ENCODE data around the gene GFM1. TPM values are rescaled to one million over a fixed set of nuclear protein-coding genes. Genes with fewer than 3 reads are reported as not detected.

GFM1 gene
- 10 to 100 TPM; 45.3 to 50.7 (median 48.4) TPM for polyA plus RNA-seq (ENCODE audit: insufficient read length in 4 of 4)

DNA sequence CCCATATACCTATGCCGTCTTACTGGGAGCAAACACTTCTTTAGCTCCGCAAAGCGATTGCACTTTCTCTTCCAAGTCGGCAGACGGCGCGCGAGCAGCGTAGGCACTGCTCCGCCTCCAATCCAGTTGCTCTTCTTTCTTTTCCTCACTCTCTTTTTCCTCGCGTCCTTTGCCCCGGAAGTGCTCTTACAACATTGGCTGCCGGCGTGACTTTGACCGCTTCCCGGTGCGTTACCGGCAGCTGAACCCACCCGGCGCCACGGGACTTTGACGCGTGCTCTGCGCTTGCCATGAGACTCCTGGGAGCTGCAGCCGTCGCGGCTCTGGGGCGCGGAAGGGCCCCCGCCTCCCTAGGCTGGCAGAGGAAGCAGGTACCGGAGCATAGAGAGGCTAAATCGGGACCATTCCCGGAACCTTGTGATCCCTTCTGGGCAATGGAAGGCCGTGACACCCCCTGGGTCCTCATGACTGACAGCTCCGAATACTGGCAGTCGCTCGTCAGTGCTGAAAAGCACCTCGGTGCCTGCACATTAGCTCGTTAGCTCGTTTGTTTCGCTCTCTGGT, at the start of gene GFM1:
GFM1 (plus strand) TSS at position 183 of the 564 bp plus-strand sequence; CDS start at position 291, 108 bp downstream.
- DNase-seq (ENCODE audit: low read depth in 4 of 4, low spot score in 3 of 4): peak; percentile 87 to 92 (median 90)

DNA sequence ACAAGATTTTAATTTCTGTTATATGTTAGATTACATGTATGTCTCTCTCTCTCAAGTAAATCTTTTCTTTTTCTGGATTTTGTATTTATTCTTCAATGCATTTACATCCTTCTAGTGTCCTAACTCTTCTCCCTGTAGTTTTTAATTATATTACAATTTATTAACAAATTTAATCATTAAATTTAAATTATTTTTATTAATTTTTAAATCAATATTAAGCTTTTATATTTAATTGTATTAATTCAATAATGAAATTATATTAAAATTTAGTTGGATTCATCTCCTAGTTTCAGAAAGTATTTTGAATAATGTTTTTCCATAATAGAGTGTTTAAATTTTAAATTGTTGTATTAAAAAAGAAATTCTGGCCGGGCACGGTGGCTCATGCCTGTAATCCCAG, 43.5 kb upstream of the GFM1 start:
- no peak for DNase-seq (ENCODE audit: low read depth in 4 of 4, low spot score in 3 of 4)

- DNase-seq (ENCODE audit: low read depth in 4 of 4, low spot score in 3 of 4): no peak
These were observed 42.1 kb upstream of the GFM1 start for GRCh38 chr3:158602227-158602626.

DNA sequence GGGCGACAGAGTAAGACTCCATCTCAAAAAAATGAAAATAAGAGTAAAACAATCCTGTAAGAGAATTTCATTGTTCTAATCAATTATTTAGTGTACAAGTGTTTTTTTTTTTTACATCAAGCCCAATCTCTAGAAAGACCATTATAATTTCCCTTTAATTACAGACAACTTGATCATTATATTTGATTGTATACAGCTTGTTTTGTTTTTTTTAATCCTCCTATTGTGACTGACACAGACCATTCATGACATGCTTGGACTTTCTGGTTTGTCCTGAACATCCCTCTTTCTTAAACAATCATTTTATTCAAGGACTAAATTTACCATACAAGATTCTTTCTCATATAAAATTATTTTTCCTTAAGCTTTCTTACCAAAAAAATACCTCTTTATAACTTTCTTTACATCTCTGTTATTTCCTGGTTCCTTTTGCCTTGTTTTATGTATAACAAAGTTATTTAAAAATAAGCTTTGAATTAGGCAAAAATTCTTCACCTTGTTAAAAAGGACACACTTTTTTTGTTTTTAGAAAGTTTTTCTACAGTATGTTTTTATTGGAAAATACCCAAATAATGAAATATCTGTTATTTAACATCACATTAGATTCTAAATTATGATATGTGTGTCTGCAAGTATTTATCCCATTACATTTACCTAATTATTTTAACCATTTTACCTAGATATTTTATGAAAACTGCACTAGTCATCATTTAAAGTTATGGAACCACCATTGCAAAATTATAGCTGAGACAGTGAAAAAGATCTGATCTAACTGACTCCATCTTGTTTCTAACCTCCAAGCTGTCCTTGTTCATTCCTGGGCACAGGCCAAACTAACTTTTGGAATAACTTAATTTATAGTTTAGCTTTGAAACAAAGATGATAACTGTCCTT, 26.1 kb upstream of the GFM1 start:
- no peak for DNase-seq (ENCODE audit: low read depth in 4 of 4, low spot score in 3 of 4)

- DNase-seq (ENCODE audit: low read depth in 4 of 4, low spot score in 3 of 4): no peak
These were observed 18.4 kb upstream of the GFM1 start for GRCh38 chr3:158625881-158626280.

- no peak for DNase-seq (ENCODE audit: low read depth in 4 of 4, low spot score in 3 of 4)
These were observed 12.3 kb upstream of the GFM1 start for GRCh38 chr3:158631981-158632380.

DNA sequence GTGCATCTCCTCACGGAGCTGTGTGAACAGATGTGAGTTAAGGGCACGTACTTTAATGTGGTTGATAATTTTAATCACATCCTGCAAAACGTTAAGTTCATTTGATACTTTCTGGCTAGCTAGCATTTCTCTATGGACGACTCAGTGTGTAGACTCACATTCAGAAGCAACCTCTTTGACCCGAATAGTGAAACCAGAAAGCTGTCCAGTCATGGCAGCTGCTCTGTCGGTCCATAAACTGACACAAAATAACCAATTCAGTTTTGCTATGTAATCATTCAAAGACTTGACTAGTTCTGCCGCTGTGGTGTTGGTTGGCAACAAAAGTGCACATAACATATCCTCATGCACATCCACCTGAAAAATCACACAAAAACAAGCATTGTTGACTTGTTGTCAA, 3.7 kb upstream of the GFM1 start:
- DNase-seq (ENCODE audit: low read depth in 4 of 4, low spot score in 3 of 4): no peak

DNA sequence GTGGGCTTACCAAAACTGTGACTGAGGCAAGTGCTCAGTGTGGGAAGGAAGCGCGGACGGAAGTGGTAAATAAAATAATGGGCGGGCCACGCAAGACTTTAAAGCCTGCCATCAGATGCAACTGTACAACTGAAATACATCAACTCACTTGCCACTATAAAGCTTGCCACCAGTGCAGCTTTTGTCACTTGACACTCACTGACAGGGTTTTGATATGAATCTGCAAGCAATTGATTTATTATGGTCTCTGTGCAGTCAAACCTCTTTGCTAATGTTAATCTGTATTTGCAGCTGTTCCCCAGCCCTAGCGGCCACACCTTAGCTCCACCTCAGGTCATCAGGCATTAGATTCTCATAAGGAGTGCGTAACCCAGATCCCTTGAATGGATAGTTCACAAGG, 2.3 kb upstream of the GFM1 start:
- no peak for DNase-seq (ENCODE audit: low read depth in 4 of 4, low spot score in 3 of 4)

GRCh38 chr3:158642474-158643210, 1.7 kb upstream of the GFM1 start:
- DNase-seq (ENCODE audit: low read depth in 4 of 4, low spot score in 3 of 4): no peak

DNA sequence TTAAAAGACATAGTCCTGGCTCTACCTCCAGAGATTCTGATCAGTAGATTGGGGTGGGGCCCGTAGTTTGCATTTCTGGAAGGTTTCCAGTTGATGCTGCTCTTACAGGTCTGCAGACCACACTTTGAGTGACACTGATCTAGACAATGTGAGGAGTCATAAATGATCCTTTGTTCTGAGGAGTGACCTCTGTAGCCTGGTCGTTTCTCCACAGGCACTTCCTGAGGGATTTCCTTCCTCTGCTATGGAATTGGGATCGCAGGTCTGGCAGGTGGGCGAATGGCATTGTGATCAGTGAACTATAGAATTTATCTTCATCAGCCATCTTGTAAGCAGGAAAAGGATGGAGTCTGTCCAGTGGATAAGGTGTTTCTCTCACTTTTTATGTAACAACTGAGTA, 5.5 kb downstream of the GFM1 start:
- no peak for DNase-seq (ENCODE audit: low read depth in 4 of 4, low spot score in 3 of 4)

GRCh38 chr3:158651192-158651591, 6.9 kb downstream of the GFM1 start:
- no peak for DNase-seq (ENCODE audit: low read depth in 4 of 4, low spot score in 3 of 4)

GRCh38 chr3:158652463-158652862, 8.1 kb downstream of the GFM1 start:
- DNase-seq (ENCODE audit: low read depth in 4 of 4, low spot score in 3 of 4): no peak

DNA sequence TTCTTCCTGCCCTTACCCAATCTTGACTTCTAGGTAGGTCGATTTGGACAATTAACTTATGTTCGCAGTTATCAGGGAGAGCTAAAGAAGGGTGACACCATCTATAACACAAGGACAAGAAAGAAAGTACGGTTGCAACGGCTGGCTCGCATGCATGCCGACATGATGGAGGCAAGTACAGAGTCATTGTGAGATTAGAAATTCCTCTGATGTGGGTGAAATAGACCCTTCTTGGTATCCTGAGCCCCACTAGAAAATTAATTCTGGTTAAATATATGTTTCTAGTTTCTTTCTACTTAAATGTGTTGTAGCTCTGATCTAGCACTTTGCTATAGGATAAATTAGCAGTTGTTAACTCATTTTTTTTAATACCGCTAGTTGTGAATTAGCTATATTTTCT, 14.6 kb downstream of the GFM1 start:
- no peak for DNase-seq (ENCODE audit: low read depth in 4 of 4, low spot score in 3 of 4)

DNA sequence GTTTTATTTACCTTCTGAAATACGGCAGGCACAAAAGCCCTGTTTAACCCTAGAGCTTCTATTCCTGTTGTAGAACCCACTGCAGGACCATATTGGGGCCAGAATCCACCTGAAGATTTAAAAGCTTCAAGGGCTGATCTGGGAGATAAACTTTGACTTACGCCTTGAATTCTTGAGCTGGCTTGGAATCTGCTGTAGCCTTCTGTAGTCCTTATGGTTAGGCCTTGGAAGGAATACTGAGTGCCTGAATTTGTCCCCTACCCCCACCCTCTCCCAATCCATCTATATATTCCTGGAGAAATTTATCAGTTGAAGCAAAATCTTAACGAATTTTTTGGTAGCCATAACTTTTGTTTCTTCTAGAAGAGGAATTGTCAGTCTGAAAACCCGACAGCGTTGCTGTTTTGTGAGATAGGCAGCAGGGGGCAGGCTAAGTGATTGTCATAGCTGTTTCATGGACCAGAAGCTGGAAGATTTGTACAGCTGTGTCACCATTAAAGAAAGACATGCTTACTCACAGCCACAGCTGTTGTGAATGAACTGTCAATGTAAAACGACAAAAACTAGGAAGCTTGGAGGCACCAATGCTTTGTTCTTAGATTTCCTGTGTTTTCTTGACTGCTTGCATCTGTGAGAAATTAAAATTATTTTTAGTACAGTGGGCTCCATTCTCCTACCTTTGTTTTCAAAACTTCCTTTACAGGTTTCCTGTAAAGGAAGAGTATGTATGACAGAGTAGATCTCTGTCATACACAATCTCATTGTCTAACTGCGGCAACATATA, 15.3 kb downstream of the GFM1 start:
- peak in 3 of 4 donors; percentile 23 to 33 (median 32) for DNase-seq (ENCODE audit: low read depth in 4 of 4, low spot score in 3 of 4)

DNA sequence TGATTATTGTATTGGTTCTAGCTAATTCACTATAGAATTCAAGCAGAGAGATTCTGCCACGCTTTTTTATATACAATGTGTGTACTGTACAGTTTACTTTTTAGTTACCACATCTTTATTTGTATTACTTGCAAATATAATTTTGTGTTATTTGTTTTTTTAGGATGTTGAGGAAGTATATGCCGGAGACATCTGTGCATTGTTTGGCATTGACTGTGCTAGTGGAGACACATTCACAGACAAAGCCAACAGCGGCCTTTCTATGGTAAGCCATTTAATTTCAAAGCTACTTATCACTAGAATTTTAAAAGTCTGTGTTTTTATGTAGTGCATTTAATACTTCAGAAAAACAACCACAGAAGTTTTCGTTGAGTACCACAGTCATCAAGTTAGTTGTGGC, 16.4 kb downstream of the GFM1 start:
- no peak for DNase-seq (ENCODE audit: low read depth in 4 of 4, low spot score in 3 of 4)

DNA sequence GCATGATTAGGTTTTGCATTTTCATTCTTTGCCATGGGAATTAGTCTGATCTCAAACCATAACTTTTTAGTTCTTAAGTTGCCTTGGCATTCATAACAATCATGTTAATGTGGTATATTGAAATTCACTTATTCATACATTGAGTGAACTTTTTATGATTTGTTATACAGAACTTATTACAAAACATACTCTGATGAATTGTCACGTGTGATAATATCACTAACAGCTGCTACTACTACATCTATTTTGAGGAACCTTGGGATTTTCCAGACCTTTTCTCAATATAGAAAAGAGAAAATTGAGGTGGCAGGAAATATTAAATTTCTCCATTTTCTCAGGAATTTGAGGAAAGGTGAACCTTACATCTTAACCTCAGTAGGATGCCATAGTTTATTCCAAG, 18.9 kb downstream of the GFM1 start:
- no peak for DNase-seq (ENCODE audit: low read depth in 4 of 4, low spot score in 3 of 4)

DNA sequence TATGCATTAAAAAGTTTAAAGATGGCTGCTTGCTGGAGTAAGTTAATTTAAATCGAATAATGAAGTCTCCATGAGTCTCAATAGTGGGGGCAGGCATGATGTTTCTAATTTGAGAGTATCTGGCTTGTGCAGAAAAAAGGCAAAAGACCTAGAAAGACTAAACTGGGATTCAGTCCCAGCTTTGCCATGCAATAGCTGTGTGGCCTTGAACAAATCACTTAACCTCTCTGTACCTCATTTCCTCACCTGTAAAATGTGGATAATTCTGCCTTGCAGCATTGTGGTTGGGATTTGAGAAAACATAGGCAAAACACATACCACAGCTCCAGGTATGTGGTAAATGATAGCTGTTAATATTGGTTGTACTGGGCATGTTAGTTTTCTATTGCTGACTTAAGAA, 19.5 kb downstream of the GFM1 start:
- no peak for DNase-seq (ENCODE audit: low read depth in 4 of 4, low spot score in 3 of 4)

DNA sequence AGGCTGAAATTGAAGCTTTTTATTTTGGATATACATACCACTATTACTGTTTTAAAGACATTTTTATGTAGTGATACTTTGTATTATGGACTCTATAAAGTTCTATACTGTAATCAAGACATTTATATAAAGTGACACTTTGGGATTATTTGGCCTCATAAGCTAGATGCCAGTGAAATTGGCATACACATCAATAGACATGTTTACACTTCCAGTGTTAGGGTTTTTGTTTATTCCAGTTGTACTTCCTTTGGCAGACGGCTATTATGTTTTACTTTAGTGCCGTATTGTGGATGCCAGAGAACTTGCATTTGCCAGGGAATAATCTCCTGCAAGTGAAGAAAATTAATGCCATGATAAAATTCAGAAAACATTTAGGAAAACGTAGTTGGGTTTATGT, 22.1 kb downstream of the GFM1 start:
- no peak for DNase-seq (ENCODE audit: low read depth in 4 of 4, low spot score in 3 of 4)

DNA sequence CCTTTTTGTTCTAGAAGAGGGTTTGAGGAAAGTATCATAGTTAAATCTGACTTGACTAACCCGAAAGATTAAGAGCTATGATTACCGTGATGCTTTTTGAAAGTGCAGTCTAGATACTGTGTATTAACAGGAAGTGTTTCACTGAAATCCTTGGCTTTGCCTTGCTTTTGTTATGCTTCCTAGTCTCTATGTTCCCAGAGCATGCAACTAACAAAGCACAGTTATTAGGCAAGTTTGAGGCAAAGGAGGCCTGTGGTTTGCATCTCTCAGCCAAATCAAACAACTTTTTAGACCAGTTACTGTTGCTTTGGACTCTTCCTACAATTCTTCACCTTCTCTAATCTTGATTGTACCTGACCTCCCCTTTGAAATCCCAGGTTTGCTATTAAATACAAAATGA, 24.2 kb downstream of the GFM1 start:
- DNase-seq (ENCODE audit: low read depth in 4 of 4, low spot score in 3 of 4): no peak

GRCh38 chr3:158671821-158672214, 27.5 kb downstream of the GFM1 start:
- DNase-seq (ENCODE audit: low read depth in 4 of 4, low spot score in 3 of 4): no peak

Data from right renal pelvis (tissue), 4 donors.